LNCaP clone FGC (cell line): Measurements from ENCODE around the gene RTL10.

ENCODE experiments used
- DNase-seq: peaks from one replicate; pipeline ENCODE4 v3.0.0-alpha.2; 2011; ENCODE audit warnings: low read depth
- H3K4me3 ChIP-seq: 2 replicates; pipeline ENCODE4 v1.5.1; 2011; ENCODE audit warnings: mild to moderate bottlenecking, low read depth, low read length, control low read depth
- CTCF ChIP-seq: IDR thresholded peaks from 2 replicates; pipeline ENCODE4 v1.5.1; 2012; ENCODE audit warnings: mild to moderate bottlenecking; ENCODE audit not compliant: control insufficient read depth, insufficient read depth; ENCODE audit errors: extremely low read depth

The RTL10 gene

GRCh38 chr22:19888131-19888746 lies 33.6 kb upstream of the RTL10 start:
- no peak for TF ChIP-seq CTCF
- no peak overlapping the region for H3K4me3 ChIP-seq
- DNase-seq = no peak

GRCh38 chr22:19887256-19887985 lies 32.7 kb upstream of the RTL10 start:
- no peak for DNase-seq
- H3K4me3 ChIP-seq = no peak overlapping the region
- no peak for TF ChIP-seq CTCF

- DNase-seq = no peak
- H3K4me3 ChIP-seq = no peak overlapping the region
- no peak for TF ChIP-seq CTCF
These were observed 32.1 kb upstream of the RTL10 start for GRCh38 chr22:19886605-19887255.

GRCh38 chr22:19885841-19886592 lies 31.3 kb upstream of the RTL10 start:
- TF ChIP-seq CTCF = no peak
- DNase-seq = no peak

GRCh38 chr22:19884954-19885751 lies 30.5 kb upstream of the RTL10 start:
- TF ChIP-seq CTCF = no peak
- DNase-seq = no peak
- no peak overlapping the region for H3K4me3 ChIP-seq

More at GRCh38 chr22:19885841-19886592, 31.3 kb upstream of the RTL10 start:
- no peak overlapping the region for H3K4me3 ChIP-seq
